Fibroblast of lung (primary cell): Measurements from ENCODE around the gene CTNNA2. TPM values are rescaled to one million over a fixed set of nuclear protein-coding genes. Genes with fewer than 3 reads are reported as not detected.

Source experiments
- DNase-seq, 2 donors: peaks; one replicate each; pipeline versions ENCODE4 v3.0.0 to v3.0.0-alpha.2; 2010; ENCODE audit warnings: low read depth in 2 of 2
- H2AFZ ChIP-seq: 2 replicates; pipeline ENCODE4 v1.5.1; 2012; ENCODE audit warnings: low read length, control low read depth, inconsistent platforms
- H3K27ac ChIP-seq: 2 replicates; pipeline ENCODE4 v1.5.1; 2011; ENCODE audit warnings: low read length, control low read depth; ENCODE audit not compliant: insufficient read depth
- H3K27me3 ChIP-seq: 2 replicates; pipeline ENCODE4 v1.5.1; 2011; ENCODE audit warnings: mild to moderate bottlenecking, low read length; ENCODE audit not compliant: control insufficient read depth, insufficient read depth
- H3K36me3 ChIP-seq: 2 replicates; pipeline ENCODE4 v1.5.1; 2011; ENCODE audit warnings: low read length; ENCODE audit not compliant: control insufficient read depth, insufficient read depth
- H3K4me1 ChIP-seq: 2 replicates; pipeline ENCODE4 v1.5.1; 2011; ENCODE audit warnings: low read length; ENCODE audit not compliant: control insufficient read depth, insufficient read depth; ENCODE audit errors: extremely low read depth
- H3K4me2 ChIP-seq: 2 replicates; pipeline ENCODE4 v1.5.1; 2011; ENCODE audit warnings: low read length, control low read depth; ENCODE audit not compliant: insufficient read depth; ENCODE audit errors: extremely low read depth
- H3K4me3 ChIP-seq, 4 experiments: fragments of 200-600 bp in 1 of 4; sonication (generic) in 1 of 4; replicated peaks in 1 of 4; 2 replicates each; pipeline ENCODE4 v1.5.1; 2011 to 2016; ENCODE audit warnings: low read length in 4 of 4, low read depth in 3 of 4, mild to moderate bottlenecking in 3 of 4, control low read depth in 2 of 4, inconsistent platforms in 1 of 4, mixed read lengths in 1 of 4; ENCODE audit not compliant: insufficient read depth in 1 of 4; ENCODE audit errors: control extremely low read depth in 1 of 4
- H3K79me2 ChIP-seq: 2 replicates; pipeline ENCODE4 v1.5.1; 2012; ENCODE audit warnings: mild to moderate bottlenecking, low read length, inconsistent platforms; ENCODE audit not compliant: control insufficient read depth, insufficient read depth
- H3K9ac ChIP-seq: 2 replicates; pipeline ENCODE4 v1.5.1; 2011; ENCODE audit warnings: mild to moderate bottlenecking, low read length, control low read depth; ENCODE audit not compliant: insufficient read depth
- H3K9me3 ChIP-seq: 2 replicates; pipeline ENCODE4 v1.5.1; 2012; ENCODE audit warnings: low read depth, low read length; ENCODE audit not compliant: control insufficient read depth, insufficient read depth
- H4K20me1 ChIP-seq: 2 replicates; pipeline ENCODE4 v1.5.1; 2011; ENCODE audit warnings: low read length; ENCODE audit not compliant: control insufficient read depth, insufficient read depth; ENCODE audit errors: extremely low read depth
- EZH2 ChIP-seq: IDR thresholded peaks from 2 replicates; pipeline ENCODE4 v1.5.1; 2012; ENCODE audit warnings: low read length, control low read depth, mild to moderate bottlenecking; ENCODE audit errors: missing control alignments
- polyA plus RNA-seq, 2 donors: library from polyadenylated mRNA; depleted of rRNA in 1 of 2; stranded (reverse) in 1 of 2; unstranded in 1 of 2; fragments of >200 nt; gene quantifications; 2 replicates each; pipeline ENCODE4 v1.2.1, GENCODE V29; 2011 to 2012; ENCODE audit warnings: missing spikeins in 1 of 2
- total RNA-seq: library from RNA; depleted of rRNA; stranded (reverse); fragments of >200 nt; gene quantifications from 2 replicates; pipeline ENCODE4 v1.2.1, GENCODE V29; 2014
- TF ChIP-seq, protein P1 (sequence below), 2 donors: IDR thresholded peaks in 1 of 2; conservative IDR thresholded peaks in 1 of 2; 1 replicate in 1 of 2; 2 replicates in 1 of 2; pipeline ENCODE4 v1.5.1; 2011 to 2012; ENCODE audit warnings: low read length in 2 of 2, control low read depth in 1 of 2, inconsistent platforms in 1 of 2, low read depth in 1 of 2, mild to moderate bottlenecking in 1 of 2

CTNNA2 gene
- total and polyA plus RNA-seq, 2 donors (not counting 1 experiment from before 2014, with no cell fraction given): not detected

- H3K4me2 ChIP-seq: no peak overlapping the region
- H3K27me3 ChIP-seq: no peaks in the 10 kb centered on the region
Observed at GRCh38 chr2:80126596-80127189, 613.8 kb downstream of the CTNNA2 start.

DNA sequence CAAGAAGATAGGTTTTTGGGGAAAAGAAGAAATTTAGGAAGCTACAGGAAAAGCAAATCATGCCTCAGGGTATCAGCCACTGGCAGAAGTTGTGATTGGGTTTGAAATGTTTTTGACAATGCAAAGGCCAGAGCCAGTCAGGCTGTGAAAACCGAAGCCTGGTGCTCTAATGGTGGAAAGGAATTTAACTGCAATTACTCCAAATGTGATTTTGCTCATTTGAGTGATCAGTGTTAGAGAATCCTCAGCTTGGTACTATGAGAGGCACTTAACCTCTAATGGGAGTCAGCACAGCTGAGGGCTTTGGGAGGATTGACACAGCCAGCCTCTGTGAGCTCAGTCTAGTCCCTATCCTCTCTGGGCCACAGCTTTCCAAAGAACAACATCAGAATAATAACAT lies 615.2 kb downstream of the CTNNA2 start:
- no peaks in the 10 kb centered on the region for H3K4me1 ChIP-seq
- no peaks in the 10 kb centered on the region for H3K36me3 ChIP-seq
- no peak for DNase-seq
- TF ChIP-seq, protein P1, sequence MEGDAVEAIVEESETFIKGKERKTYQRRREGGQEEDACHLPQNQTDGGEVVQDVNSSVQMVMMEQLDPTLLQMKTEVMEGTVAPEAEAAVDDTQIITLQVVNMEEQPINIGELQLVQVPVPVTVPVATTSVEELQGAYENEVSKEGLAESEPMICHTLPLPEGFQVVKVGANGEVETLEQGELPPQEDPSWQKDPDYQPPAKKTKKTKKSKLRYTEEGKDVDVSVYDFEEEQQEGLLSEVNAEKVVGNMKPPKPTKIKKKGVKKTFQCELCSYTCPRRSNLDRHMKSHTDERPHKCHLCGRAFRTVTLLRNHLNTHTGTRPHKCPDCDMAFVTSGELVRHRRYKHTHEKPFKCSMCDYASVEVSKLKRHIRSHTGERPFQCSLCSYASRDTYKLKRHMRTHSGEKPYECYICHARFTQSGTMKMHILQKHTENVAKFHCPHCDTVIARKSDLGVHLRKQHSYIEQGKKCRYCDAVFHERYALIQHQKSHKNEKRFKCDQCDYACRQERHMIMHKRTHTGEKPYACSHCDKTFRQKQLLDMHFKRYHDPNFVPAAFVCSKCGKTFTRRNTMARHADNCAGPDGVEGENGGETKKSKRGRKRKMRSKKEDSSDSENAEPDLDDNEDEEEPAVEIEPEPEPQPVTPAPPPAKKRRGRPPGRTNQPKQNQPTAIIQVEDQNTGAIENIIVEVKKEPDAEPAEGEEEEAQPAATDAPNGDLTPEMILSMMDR (conservative IDR thresholded peaks at IDR 0.05 in 1 of 2, IDR thresholded peaks at IDR 0.05 in 1 of 2; ENCODE audit: low read depth in 1 of 2, low read length in 2 of 2): no peak
- no peak for TF ChIP-seq EZH2
- no peaks in the 10 kb centered on the region for H4K20me1 ChIP-seq
- no peak overlapping the region for H3K4me2 ChIP-seq
- H3K4me3 ChIP-seq: no peak overlapping the region
- no peak overlapping the region for H2AFZ ChIP-seq
- H3K27ac ChIP-seq: no peak overlapping the region
- H3K27me3 ChIP-seq: no peaks in the 10 kb centered on the region
- no peak overlapping the region for H3K9ac ChIP-seq
- no peaks in the 10 kb centered on the region for H3K79me2 ChIP-seq
- H3K9me3 ChIP-seq: no peaks in the 10 kb centered on the region

More at GRCh38 chr2:80126596-80127189, 613.8 kb downstream of the CTNNA2 start:
- H3K9me3 ChIP-seq: no peaks in the 10 kb centered on the region
- no peak overlapping the region for H3K27ac ChIP-seq
- no peak overlapping the region for H2AFZ ChIP-seq
- no peak overlapping the region for H3K9ac ChIP-seq
- peak; percentile 30 to 39 for DNase-seq
- TF ChIP-seq EZH2: no peak
- TF ChIP-seq, protein P1 (conservative IDR thresholded peaks at IDR 0.05 in 1 of 2, IDR thresholded peaks at IDR 0.05 in 1 of 2; ENCODE audit: low read depth in 1 of 2, low read length in 2 of 2): no peak
- no peaks in the 10 kb centered on the region for H4K20me1 ChIP-seq
- no peak overlapping the region for H3K4me3 ChIP-seq
- no peaks in the 10 kb centered on the region for H3K79me2 ChIP-seq
- H3K4me1 ChIP-seq: no peaks in the 10 kb centered on the region
- H3K36me3 ChIP-seq: no peaks in the 10 kb centered on the region

DNA sequence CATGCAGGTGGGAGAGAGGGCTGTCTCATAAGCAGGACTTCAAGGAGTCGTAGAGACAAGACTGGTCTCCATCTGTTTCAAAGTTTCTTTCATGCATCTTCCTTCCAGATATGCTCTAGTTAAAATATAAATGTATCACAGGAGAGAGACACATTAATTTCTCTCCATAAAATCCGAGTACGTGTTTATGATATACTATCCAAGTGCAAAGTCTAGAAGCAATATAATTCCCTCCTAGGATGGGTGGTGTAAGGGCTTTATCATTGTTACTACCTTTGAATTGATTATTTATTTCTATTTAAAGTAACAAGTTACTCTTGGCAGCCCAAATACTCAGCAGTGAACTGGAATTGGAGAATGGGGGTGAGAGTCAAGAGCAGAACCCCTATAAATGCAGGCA lies 619.4 kb downstream of the CTNNA2 start:
- H3K9ac ChIP-seq: no peak overlapping the region
- no peak overlapping the region for H3K4me3 ChIP-seq
- TF ChIP-seq, protein P1 (conservative IDR thresholded peaks at IDR 0.05 in 1 of 2, IDR thresholded peaks at IDR 0.05 in 1 of 2; ENCODE audit: low read depth in 1 of 2, low read length in 2 of 2): no peak
- TF ChIP-seq EZH2: no peak
- no peak overlapping the region for H3K27ac ChIP-seq
- no peak overlapping the region for H3K4me2 ChIP-seq
- H4K20me1 ChIP-seq: no peaks in the 10 kb centered on the region
- H3K36me3 ChIP-seq: no peaks in the 10 kb centered on the region
- H2AFZ ChIP-seq: no peak overlapping the region
- H3K79me2 ChIP-seq: no peaks in the 10 kb centered on the region
- no peaks in the 10 kb centered on the region for H3K9me3 ChIP-seq
- no peaks in the 10 kb centered on the region for H3K4me1 ChIP-seq
- no peak for DNase-seq
- no peaks in the 10 kb centered on the region for H3K27me3 ChIP-seq
